GM20000 (cell line): ENCODE measurements around the gene GLA.

ENCODE experiments used
- DNase-seq: peaks from one replicate; pipeline ENCODE4 v3.0.0; 2012; ENCODE audit warnings: low spot score
- TF ChIP-seq, protein P1 (sequence below): IDR thresholded peaks from 2 replicates; pipeline ENCODE4 v1.5.1; 2012; ENCODE audit warnings: mild to moderate bottlenecking, control low read depth; ENCODE audit errors: extremely low read depth, missing control alignments

Gene GLA

DNA sequence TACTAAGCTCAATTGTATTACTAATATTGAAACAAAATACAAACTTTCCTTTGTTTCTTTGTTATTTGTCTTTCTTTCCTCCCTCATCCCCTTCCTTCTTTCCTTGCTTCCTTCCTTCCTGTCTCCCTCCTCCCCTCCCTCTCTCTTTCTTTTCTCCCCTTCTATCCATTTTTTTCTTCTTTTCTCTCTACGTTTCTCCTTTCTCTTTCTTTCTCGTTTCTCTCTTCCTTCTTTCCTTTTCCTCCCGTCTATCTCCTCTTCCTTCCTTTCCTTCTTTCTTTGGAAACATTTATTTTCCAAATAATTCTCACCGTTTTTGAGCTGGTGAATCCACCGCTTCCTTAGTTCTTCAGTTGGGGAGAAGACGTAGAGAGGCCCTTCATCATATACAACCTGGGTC lies 38.0 kb downstream of the GLA start:
- TF ChIP-seq, protein P1, sequence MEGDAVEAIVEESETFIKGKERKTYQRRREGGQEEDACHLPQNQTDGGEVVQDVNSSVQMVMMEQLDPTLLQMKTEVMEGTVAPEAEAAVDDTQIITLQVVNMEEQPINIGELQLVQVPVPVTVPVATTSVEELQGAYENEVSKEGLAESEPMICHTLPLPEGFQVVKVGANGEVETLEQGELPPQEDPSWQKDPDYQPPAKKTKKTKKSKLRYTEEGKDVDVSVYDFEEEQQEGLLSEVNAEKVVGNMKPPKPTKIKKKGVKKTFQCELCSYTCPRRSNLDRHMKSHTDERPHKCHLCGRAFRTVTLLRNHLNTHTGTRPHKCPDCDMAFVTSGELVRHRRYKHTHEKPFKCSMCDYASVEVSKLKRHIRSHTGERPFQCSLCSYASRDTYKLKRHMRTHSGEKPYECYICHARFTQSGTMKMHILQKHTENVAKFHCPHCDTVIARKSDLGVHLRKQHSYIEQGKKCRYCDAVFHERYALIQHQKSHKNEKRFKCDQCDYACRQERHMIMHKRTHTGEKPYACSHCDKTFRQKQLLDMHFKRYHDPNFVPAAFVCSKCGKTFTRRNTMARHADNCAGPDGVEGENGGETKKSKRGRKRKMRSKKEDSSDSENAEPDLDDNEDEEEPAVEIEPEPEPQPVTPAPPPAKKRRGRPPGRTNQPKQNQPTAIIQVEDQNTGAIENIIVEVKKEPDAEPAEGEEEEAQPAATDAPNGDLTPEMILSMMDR: no peak

DNA sequence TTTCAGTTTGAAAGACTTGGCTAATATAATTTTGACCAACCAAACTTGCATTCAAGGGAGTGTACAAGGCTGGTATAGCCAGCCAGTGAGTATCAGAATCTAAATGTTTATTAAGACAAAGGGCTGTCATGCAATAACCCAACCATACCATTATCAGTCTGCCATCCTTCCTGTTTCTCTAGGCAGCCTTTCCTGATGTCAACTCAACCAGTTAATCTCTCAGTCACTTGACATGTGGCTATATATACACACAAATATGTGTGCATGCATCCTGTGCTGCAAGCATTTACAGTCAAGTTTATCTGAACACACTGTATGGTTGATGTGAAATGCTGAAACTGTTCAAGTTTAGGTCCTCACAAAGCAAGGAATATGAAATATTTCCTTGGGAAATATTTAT lies 38.9 kb downstream of the GLA start:
- TF ChIP-seq, protein P1: no peak
- DNase-seq: no peak

More for the DNA sequence above, 38.0 kb downstream of the GLA start:
- no peak for DNase-seq

DNA sequence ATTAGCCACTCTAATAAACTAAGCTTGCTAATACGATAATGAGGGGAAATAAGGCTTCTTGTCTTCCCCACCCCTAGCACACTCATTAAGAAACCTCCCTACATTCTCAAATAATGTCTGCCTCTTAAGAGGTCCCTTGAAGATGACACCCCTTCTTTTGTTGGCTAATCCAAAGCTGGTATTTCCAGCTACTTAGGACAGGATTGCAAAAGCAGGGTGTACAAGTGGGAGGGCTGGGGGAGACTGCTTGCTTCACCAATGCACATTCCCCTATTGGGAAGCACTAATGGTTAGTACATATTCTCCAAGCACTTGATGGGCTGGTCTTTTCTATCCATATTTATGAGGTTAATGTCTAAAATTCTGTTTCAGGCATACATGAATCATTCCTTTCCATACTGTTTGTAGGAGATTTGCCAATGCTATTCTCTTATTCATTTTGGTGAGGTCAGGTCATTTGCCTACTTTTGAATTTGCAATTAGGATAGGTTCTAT lies 42.4 kb downstream of the GLA start:
- no peak for DNase-seq
- TF ChIP-seq, protein P1: no peak

DNA sequence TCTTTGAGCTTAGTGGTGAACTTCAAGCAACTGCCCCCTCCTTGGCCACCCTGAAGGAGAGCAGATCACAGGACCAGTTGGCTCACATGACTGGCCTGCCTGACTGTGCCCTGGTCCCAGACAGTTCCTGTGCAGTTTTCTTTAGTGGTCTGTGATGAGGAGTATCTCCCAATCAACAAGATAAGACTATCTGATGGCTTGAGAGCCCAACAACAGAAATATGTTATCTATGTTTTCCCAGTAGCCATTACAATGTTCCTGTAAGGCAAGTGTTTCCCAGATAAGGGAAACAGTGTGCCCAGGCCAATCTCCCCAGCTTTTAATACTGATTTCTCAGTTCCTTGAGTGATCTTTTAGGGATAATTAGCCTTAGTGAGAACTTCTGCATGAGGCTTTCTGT lies 45.0 kb downstream of the GLA start:
- TF ChIP-seq, protein P1: no peak
- DNase-seq: no peak

DNA sequence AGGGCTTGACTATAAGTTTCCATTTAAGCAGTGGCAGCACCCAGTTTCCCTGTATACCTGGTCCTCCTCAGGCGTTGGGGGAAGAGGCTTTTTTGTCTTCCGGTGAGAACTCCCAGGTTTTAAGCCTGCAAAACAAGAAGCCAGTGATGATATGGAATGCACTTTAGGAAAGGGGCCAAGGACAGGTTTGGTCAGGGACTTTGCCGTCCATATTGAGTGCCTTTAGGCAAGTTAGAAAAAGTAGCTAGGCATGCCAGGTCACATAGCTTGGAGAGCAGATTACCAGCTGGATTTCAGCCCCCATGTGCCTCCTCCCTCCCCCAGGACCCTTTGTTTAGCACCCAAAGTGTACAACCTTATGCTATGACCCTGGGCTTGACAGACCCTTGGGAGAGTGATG lies 45.6 kb downstream of the GLA start:
- DNase-seq: no peak
- TF ChIP-seq, protein P1: no peak

DNA sequence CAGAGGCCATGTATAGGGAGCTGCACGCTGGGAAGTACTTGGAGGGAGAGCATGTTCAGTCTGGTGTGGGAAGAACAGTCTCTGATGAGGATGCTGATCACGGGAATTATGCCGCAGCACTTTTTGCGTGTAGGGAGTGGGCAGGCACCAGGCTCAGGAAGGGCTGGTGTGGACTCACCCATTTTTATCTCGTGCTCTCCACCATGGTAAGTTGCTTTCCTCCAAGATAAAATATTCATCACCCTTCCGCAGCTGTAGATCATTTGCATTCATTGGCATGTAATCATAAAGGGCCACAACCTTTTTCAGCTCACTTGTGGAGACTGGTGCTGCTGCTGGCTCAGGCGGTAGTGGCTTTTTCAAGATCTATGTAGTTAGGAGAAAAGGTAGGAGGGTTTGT lies 47.3 kb downstream of the GLA start:
- TF ChIP-seq, protein P1: no peak
- DNase-seq: no peak

DNA sequence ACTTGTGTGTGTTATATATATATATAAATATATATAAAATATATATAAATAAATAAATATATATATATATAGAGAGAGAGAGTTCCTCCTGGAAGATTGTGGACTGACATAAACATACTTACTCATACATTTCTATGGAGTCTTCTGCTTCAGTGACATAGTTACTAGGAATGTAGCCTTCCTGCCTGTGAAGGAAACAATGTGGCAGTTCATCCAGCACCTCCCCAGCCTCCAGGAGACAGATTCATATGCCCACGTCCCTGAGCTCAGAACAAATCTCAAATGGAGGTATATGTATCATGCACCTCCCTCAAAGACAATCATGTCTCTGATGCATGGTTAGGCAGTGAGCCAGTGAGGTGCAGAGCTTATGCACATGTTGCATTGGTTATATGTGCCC lies 47.8 kb downstream of the GLA start:
- TF ChIP-seq, protein P1: no peak
- DNase-seq: no peak
